Amygdala (tissue), 56 donors: Measurements from ENCODE around the gene CFAP100.

Experiments
- DNase-seq, 56 donors: peaks; one replicate each; lab custom pipeline; 2025; lab: John Stamatoyannopoulos, UW

Gene CFAP100

GRCh38 chr3:126419886-126420786 is 25.4 kb downstream of the CFAP100 start:
- DNase-seq: no peak

- DNase-seq: no peak
Measured at GRCh38 chr3:126421573-126422119, 26.9 kb downstream of the CFAP100 start.

GRCh38 chr3:126422121-126422520 is 27.4 kb downstream of the CFAP100 start:
- DNase-seq: no peak

- DNase-seq: no peak
Measured at GRCh38 chr3:126422571-126423091, 27.9 kb downstream of the CFAP100 start.

GRCh38 chr3:126423191-126424038 is 28.7 kb downstream of the CFAP100 start:
- DNase-seq: no peak

- no peak for DNase-seq
Measured at GRCh38 chr3:126424039-126424717, 29.5 kb downstream of the CFAP100 start.

- DNase-seq: no peak
Measured at GRCh38 chr3:126424751-126425150, 30.0 kb downstream of the CFAP100 start.

- no peak for DNase-seq
Measured at GRCh38 chr3:126431103-126431534, 36.4 kb downstream of the CFAP100 start.

- DNase-seq: no peak
Measured at GRCh38 chr3:126432361-126433104, 37.8 kb downstream of the CFAP100 start.

GRCh38 chr3:126433105-126433430 is 38.4 kb downstream of the CFAP100 start:
- DNase-seq: no peak

GRCh38 chr3:126433496-126434263 is 39.0 kb downstream of the CFAP100 start:
- DNase-seq: no peak

- DNase-seq: no peak
Measured at GRCh38 chr3:126434264-126434590, 39.5 kb downstream of the CFAP100 start.

- DNase-seq: no peak
Measured at GRCh38 chr3:126434931-126435411, 40.3 kb downstream of the CFAP100 start.

GRCh38 chr3:126435456-126436315 is 41.0 kb downstream of the CFAP100 start:
- DNase-seq: no peak

GRCh38 chr3:126436826-126437717 is 42.4 kb downstream of the CFAP100 start:
- no peak for DNase-seq

GRCh38 chr3:126438186-126438585 is 43.5 kb downstream of the CFAP100 start:
- no peak for DNase-seq

- no peak for DNase-seq
Measured at GRCh38 chr3:126438746-126439145, 44.0 kb downstream of the CFAP100 start.
